GM20000 (cell line): ENCODE results near the gene SORBS1.
"Not testable (repeated sequence)": the region's sequence is repeated elsewhere in the genome, so short reads cannot be mapped to it uniquely, and the experiment has no call there.

Source experiments
- DNase-seq: peaks from one replicate; pipeline ENCODE4 v3.0.0; 2012; ENCODE audit warnings: low spot score
- TF ChIP-seq, protein P1 (sequence below): IDR thresholded peaks from 2 replicates; pipeline ENCODE4 v1.5.1; 2012; ENCODE audit warnings: mild to moderate bottlenecking, control low read depth; ENCODE audit errors: extremely low read depth, missing control alignments

SORBS1 gene

DNA sequence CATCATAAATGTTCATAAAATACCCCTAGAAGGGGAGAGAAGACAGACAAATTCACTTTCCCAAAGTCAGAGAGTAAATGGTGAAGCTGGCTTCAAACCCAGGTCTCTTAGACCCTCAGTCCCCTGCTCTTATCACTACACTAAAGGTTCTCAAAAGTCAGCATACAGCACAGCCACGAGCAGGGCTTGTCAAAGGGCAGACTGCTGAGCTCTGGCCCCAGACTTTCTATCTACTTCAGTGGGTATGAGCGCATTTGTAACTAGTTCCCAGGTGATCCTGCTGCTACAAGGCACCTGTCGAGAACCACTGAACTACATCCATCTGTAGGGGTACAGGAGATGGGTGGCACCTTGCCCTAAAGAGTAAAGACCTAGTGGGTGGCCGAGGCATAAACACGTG is 91.5 kb downstream of the SORBS1 start:
- TF ChIP-seq, protein P1, sequence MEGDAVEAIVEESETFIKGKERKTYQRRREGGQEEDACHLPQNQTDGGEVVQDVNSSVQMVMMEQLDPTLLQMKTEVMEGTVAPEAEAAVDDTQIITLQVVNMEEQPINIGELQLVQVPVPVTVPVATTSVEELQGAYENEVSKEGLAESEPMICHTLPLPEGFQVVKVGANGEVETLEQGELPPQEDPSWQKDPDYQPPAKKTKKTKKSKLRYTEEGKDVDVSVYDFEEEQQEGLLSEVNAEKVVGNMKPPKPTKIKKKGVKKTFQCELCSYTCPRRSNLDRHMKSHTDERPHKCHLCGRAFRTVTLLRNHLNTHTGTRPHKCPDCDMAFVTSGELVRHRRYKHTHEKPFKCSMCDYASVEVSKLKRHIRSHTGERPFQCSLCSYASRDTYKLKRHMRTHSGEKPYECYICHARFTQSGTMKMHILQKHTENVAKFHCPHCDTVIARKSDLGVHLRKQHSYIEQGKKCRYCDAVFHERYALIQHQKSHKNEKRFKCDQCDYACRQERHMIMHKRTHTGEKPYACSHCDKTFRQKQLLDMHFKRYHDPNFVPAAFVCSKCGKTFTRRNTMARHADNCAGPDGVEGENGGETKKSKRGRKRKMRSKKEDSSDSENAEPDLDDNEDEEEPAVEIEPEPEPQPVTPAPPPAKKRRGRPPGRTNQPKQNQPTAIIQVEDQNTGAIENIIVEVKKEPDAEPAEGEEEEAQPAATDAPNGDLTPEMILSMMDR = no peak
- no peak for DNase-seq

DNA sequence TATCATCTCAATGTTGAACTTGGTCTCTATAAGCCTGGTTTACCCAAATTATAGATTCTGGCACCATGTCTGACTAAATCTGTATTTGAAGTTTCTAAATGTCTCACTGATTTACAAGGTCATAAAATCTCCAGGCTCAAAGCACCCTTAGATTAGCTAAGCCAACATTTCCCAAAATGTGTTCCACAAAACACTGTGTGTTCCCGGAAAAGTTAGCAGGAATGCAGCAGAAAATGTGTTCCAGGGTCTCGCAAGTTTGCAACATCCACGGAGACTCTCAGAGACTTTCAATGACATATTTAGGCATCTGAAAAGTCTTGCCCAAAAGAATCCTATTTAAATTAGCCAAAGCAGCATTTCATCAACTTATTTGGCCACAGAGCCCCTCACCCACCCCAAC is 91.9 kb downstream of the SORBS1 start:
- TF ChIP-seq, protein P1 = no peak
- no peak for DNase-seq

DNA sequence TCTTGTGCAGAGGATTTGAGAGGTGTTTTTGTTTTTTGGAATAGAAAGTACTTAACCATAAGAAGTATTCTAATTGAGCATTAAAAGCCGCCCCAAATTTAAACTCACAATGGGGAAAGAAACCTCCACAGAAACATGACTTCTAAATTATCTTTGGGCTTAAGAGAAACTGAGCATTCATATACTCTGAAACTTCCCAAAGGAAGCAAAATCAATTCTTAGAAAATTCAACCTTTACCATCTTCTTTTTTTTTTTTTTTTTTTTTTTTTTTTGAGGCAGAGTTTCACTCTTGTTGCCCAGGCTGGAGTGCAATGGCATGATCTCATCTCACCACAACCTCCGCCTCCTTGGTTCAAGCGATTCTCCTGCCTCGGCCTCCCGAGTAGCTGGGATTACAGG is 93.5 kb downstream of the SORBS1 start:
- not testable (repeated sequence) for DNase-seq

DNA sequence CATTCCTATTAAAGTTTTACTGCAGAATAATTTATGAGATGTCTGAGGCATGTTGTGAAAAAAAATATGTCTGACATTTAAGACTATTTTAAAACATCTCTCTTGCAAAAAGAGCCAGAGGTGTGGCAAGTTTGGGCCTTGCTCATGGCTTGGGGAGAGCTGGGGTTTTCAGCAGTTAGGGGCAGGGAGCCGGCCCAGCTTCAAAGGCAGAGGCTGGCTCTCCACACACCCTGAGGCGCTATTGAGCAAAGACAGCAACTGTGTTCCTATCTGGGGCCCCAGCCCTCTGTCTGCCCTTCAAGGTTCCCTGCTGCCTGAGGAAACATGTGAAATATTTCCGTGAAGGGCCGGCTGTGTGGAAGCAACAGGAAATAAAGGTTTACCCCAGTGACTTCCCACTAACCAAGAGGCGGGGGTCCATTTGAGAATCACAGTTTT is 94.0 kb downstream of the SORBS1 start:
- TF ChIP-seq, protein P1 = no peak
- no peak for DNase-seq

DNA sequence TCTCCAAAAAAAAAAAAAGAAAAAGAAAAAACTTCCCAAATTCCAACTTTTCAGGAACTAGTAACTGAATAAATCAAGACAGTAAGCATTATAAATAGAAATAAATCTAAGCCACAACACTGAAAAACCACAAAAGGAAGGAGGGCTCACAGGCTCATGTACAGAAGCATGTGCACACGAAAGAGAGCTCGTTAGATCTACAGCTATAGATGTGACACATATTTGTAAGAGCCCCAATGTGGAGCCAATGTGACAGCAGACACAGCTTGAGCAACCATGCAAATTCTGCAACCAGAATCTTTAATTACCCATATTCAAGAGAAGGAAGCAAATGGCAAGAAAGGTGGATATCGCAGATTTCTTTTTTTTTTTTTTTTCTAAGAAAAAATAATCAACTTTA is 94.7 kb downstream of the SORBS1 start:
- DNase-seq = no peak
- TF ChIP-seq, protein P1 = no peak

DNA sequence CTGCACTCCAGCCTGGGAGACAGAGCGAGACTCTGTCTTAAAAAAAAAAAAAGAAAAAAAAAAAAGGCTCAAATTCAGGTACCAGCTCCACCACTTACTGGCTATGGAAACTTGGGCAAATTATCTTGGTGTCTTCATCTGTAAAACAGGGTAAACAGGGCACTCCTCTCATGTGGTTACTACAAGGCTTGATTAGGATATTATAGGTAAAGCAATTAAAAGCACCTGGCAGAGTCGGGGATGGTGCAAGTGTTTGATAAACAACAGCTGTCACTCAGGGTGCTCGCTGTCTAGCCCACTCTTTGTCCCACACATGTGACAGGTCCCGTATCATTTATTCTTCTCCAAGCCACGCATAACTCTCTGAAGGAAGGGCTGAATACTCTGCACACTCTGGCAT is 96.9 kb downstream of the SORBS1 start:
- TF ChIP-seq, protein P1 = no peak

DNA sequence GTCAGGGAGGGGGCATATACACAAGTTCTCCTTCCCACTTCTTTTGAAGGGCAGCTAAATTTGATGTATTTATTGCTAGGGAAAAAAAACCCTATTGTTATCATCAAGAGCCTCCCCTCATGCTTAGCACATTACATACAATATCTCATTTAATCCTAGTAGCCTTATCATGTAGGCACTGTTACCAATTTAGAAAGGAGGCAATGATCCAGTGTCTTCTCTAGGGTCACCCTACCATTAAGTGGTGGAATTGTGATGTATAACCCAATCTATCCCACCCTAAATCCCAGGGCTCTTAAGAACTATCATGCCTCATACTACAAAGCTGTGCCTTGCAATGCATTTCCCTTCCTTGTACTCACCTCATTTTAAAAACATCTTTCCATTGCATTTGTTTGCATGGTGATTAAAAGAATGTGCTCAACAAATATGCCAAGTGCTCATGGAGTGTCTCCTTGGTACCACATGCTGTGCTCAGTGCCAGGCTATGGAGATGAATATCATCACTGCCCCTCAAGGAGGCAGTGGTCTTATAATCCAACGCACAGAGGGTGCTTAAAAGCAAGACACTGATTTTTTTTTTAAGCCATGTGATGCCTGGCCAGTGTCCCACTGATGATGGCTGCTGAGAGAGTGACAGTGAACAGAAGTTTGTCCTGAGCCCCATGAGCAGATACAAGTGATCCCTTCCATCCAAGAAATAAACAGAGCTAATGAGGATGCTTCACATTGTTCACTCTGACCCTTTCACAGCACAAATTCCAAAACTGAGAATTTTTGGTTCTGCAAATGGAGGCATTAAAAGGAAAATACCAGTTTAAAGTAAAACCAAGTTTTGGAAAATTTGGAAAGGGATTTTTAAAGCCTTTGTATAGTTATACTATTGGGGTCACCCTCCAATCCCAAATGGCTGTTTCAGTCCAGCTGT is 98.2 kb downstream of the SORBS1 start:
- DNase-seq = no peak
- TF ChIP-seq, protein P1 = no peak

More for the DNA sequence above, 96.9 kb downstream of the SORBS1 start:
- DNase-seq = no peak

DNA sequence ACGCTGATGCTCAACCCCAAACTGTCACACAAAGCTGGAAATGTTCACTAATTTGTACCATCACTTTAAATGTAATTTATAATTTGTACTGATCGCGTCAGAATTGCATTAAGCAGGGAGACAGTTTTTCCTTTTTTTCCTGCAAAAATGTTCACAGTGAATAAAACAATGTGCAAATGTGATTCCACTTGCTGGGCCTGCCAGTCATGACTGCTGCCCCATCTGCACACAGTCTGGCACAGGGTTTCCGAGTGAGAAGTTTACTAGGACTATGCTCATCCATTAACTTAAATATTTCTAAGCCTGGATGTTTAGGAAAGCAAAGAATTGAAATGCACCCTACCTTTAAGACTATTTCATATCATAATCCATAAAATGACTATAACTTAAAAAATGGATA is 99.6 kb downstream of the SORBS1 start:
- DNase-seq = no peak
- TF ChIP-seq, protein P1 = no peak
